Measurements from ENCODE around the gene CMSS1. TPM values are rescaled to one million over a fixed set of nuclear protein-coding genes. Genes with fewer than 3 reads are reported as not detected.
"Not testable (repeated sequence)": the region's sequence is repeated elsewhere in the genome, so short reads cannot be mapped to it uniquely, and the experiment has no call there.

CMSS1 gene
- total RNA-seq, 2 experiments from 2014 or later, result 95.6 to 97.2 TPM

DNA sequence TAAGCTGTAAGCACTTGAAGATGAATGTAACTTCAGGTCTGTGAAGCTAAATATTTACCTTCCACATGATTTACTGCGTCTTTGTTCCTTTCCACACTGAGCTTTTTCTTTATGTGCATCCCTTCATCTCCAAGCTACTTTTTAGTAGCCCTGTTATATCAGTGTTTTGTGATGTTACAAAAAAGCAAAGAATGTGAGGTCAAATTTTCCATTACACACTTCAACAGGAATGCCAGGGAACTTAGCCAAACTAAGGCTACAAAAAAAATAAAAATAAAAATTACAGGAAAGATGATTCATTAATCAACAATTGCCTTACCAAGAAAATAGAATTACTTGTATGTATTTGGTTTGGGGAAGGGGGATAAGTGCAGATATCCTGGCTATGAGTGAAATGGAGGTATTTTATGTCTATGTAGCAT is 223.7 kb downstream of the CMSS1 start:
- Mint-ChIP-seq H3K4me1 (ENCODE audit: low read depth) (peaks cover under 1% of the 10 kb centered on the region), H3K27me3 (no peaks in the 10 kb centered on the region), H3K9me3 (no peaks in the 10 kb centered on the region), H3K27ac (no peak overlapping the region), H3K4me3 (no peak overlapping the region), H3K36me3 (peaks cover 3% of the 10 kb centered on the region)
- POLR2A ChIA-PET, result no interaction called here
- CTCF ChIA-PET, result interaction anchor here (1.4 kb wide), 1 partner anchor 209 kb away, joined by 3 read pairs; no protein-coding TSS in a partner anchor
- DNase-seq, result no peak
- intact Hi-C loops (cut with micrococcal nuclease), result no loop called here

DNA sequence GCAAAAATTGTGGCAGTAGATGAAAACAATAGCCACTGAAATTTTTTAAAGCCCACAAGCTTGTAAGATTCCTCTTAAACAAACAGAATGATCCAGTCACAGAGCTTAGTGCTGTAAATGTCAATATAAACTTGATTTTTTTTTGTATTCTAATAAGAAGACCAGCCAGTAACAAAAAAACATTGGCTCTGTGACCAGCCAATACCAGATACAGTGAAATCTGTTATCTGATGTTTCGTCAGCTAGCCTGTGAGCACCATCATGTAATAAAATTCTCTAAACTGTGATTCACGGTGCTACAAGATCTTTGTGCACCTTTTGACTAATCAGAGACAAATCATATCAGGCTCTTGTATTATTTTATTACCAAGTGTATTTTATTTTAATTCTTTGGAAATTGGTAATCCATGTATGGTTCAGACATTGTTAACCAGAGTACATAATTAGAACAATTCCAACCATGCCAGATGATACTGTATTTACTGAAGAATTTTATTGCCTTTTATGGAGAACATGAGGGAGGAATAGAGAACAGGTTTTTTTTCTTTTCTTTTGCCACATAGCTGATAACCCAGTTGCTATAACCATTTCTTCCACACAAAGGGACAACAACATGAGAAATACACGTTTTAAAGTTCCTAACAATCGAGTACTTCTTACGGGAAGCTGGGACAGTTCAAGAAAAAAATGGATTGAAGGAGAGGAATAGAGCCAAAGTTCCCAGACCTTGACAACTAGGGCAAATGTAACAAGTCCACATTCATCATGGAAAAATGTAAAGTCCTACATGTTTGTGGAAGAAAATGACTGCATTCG is 224.7 kb downstream of the CMSS1 start:
- Mint-ChIP-seq H3K27ac (no peak overlapping the region), H3K9me3 (no peaks in the 10 kb centered on the region), H3K36me3 (peaks cover 3% of the 10 kb centered on the region), H3K27me3 (no peaks in the 10 kb centered on the region), H3K4me3 (no peak overlapping the region), H3K4me1 (ENCODE audit: low read depth) (peaks cover 4% of the 10 kb centered on the region)
- POLR2A ChIA-PET, result no interaction called here
- intact Hi-C loops (cut with micrococcal nuclease), result no loop called here
- CTCF ChIA-PET, result interaction anchor here (1.2 kb wide), 1 partner anchor 13 kb away, joined by 5 read pairs; no protein-coding TSS in a partner anchor
- DNase-seq, result no peak

DNA sequence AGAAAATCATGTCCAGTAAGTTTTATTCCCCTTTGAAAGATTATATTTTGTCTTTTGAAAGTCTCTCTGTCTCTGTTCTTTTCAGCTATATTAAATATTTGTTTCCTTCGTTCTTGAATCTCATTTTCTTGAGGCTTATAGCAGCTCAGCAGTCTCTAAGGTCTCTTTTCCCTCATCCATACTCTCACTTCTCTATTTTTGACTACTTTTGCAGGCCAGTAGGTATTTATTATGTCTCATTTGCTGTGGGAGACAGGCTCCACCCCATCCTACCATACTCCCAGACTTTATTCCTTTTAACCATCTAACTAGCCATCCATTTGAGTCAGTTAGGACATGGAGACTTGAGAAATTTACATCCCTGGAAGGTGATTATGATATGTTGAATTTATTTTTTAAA is 225.6 kb downstream of the CMSS1 start:
- ChIA-PET CTCF (interaction anchor here (1.2 kb wide), 1 partner anchor 14 kb away, joined by 5 read pairs; no protein-coding TSS in a partner anchor), POLR2A (no interaction called here)
- intact Hi-C loops (cut with micrococcal nuclease), result no loop called here

DNA sequence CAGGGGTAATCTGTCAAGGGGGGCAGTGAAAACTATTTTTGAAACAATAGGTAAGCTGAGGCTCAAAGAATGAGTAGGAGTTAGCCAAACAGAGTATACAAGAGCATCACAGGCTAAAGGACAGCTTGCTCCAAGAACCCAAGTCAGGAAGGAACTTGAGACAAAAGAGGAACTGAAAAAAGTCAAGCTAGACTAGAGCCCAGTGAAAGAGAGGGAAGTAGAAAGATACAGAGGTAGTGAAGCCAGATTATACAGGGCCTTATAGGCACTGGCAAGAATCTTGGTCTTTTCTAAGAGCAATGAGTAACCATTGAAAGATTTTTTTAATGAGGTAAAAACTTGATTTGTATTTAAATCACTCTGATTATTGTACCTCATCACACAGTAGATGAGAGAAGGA is 226.7 kb downstream of the CMSS1 start:
- Mint-ChIP-seq H3K36me3 (peaks cover 3% of the 10 kb centered on the region), H3K27me3 (no peaks in the 10 kb centered on the region), H3K4me3 (no peak overlapping the region), H3K4me1 (ENCODE audit: low read depth) (peaks cover 10% of the 10 kb centered on the region), H3K27ac (no peak overlapping the region), H3K9me3 (no peaks in the 10 kb centered on the region)
- intact Hi-C loops (cut with micrococcal nuclease), result no loop called here
- ChIA-PET POLR2A (no interaction called here), CTCF (interaction anchor here (1.0 to 1.2 kb wide), 2 partner anchors 210 to 213 kb away, joined by 3 to 5 read pairs; no protein-coding TSS in a partner anchor)
- DNase-seq, result no peak

More for the DNA sequence above, 225.6 kb downstream of the CMSS1 start:
- H3K9me3 Mint-ChIP-seq, result no peaks in the 10 kb centered on the region
- no peak overlapping the region for H3K27ac Mint-ChIP-seq
- H3K4me1 Mint-ChIP-seq (ENCODE audit: low read depth), result peaks cover 10% of the 10 kb centered on the region
- H3K27me3 Mint-ChIP-seq, result no peaks in the 10 kb centered on the region
- no peak for DNase-seq
- peaks cover 3% of the 10 kb centered on the region for H3K36me3 Mint-ChIP-seq
- no peak overlapping the region for H3K4me3 Mint-ChIP-seq

DNA sequence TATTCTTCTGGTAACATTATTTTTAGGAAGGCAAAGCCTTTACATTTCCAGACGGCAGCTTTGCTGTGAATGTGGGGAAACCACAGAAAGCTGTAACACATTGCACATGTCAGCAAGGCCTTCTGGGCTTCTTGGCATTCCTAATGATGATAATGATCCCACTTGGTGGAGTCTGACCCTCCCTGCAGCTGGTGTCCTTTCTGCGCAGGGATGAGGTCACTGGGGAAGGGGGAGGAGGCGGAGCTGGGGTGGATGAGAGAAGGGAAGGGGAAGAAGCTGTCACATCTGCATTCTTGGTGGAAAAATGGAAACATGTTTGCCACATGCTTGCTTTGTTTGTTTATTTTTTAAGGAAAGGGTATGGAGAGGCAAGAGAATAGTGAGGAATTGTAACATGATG is 228.0 kb downstream of the CMSS1 start:
- DNase-seq, result no peak
- peaks cover 10% of the 10 kb centered on the region for H3K4me1 Mint-ChIP-seq (ENCODE audit: low read depth)
- ChIA-PET POLR2A (no interaction called here), CTCF (no interaction called here)
- intact Hi-C loops (cut with micrococcal nuclease), result no loop called here
- no peak overlapping the region for H3K4me3 Mint-ChIP-seq
- no peaks in the 10 kb centered on the region for H3K36me3 Mint-ChIP-seq
- H3K27ac Mint-ChIP-seq, result no peak overlapping the region
- no peaks in the 10 kb centered on the region for H3K27me3 Mint-ChIP-seq
- H3K9me3 Mint-ChIP-seq, result no peaks in the 10 kb centered on the region

DNA sequence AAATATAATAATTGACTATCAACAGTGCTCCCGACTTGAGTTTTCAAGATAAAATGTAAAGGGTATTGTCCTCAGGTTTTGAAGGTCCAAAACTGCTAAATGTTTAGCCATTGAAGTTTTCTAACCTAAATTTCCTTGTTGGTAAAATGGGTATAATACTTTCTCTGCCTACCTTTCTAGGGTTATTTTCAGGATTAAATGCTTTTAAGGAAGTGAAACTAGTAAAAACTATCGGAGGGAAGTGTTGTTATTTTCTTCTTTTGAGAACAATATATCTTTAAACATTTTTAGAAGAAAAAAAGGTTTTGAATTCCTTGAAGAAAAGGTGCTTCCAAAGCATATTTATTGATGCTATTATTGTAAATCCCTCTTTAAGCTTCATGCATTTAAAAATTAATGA is 229.3 kb downstream of the CMSS1 start:
- no peak overlapping the region for H3K27ac Mint-ChIP-seq
- H3K4me1 Mint-ChIP-seq (ENCODE audit: low read depth), result peaks cover 10% of the 10 kb centered on the region
- no peak for DNase-seq
- intact Hi-C loops (cut with micrococcal nuclease), result loop anchor here (1.0 kb wide), 1 partner anchor 191 kb away; no protein-coding TSS in a partner anchor
- ChIA-PET POLR2A (interaction anchor here (1.2 to 1.7 kb wide), 2 partner anchors 17 to 223 kb away, joined by 4 to 5 read pairs; no protein-coding TSS in a partner anchor), CTCF (interaction anchor here (1.1 kb wide), 1 partner anchor 207 kb away, joined by 3 read pairs; no protein-coding TSS in a partner anchor)
- no peaks in the 10 kb centered on the region for H3K9me3 Mint-ChIP-seq
- H3K36me3 Mint-ChIP-seq, result no peaks in the 10 kb centered on the region
- no peaks in the 10 kb centered on the region for H3K27me3 Mint-ChIP-seq
- no peak overlapping the region for H3K4me3 Mint-ChIP-seq

DNA sequence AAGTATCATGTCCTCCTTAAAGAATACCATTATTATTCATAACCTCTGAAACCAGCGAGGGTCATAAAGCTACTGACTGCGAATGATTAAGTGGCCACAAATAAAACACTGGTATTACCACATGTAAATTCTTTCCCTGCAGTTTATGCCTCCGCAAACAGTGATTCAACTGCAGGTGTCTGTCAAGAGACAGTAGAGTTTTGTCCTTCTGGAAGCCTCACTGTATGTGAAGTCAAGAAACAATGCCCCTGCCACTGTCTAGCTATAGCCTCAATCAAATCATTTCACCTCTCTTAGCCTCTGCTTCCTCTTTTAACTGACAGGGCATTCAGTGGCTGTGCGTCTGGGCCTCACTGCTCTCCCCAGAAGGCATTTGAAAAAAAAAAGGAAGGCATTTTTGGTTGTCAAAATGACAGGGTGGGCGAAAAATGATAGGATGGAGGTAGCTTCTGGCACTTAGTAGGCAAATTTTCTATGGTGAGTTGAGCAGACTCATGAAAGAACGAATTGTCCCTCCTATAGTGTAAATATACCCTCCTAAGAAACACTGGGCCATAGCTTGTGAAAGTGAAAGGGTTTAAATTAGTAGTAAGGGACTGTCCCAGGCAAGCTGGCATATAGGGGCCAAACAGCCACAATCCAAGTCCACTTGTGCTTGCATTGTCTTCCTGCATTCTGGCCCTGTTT is 229.9 kb downstream of the CMSS1 start:
- Mint-ChIP-seq H3K9me3 (no peaks in the 10 kb centered on the region), H3K27me3 (no peaks in the 10 kb centered on the region), H3K4me3 (no peak overlapping the region), H3K27ac (no peak overlapping the region), H3K4me1 (ENCODE audit: low read depth) (peaks cover 10% of the 10 kb centered on the region), H3K36me3 (no peaks in the 10 kb centered on the region)
- intact Hi-C loops (cut with micrococcal nuclease), result loop anchor here (1.0 kb wide), 1 partner anchor 191 kb away; no protein-coding TSS in a partner anchor
- ChIA-PET CTCF (interaction anchor here (0.7 to 1.1 kb wide), 2 partner anchors 23 to 207 kb away, joined by 3 read pairs; no protein-coding TSS in a partner anchor), POLR2A (interaction anchor here (1.2 to 1.7 kb wide), 2 partner anchors 18 to 222 kb away, joined by 4 to 5 read pairs; no protein-coding TSS in a partner anchor)
- no peak for DNase-seq

DNA sequence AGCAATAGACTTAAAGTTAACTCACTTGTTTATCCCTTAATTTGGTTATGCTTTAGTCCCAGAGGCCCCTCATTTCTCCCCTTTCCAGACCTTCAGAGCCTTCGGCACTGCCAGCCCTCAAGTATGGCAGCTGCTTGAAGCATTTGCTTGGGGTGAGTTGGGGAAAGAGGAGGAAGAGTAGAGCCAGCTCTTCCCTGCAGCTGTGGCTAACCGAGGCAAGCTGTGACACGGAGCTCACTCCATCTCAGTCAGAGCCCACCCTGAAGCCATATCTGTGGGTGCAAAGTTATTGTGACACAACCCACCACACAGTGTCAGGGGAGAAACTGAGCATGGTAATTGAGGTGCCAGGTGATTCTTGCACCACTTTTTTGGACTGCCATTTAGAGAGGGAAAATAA is 230.6 kb downstream of the CMSS1 start:
- Mint-ChIP-seq H3K9me3 (no peaks in the 10 kb centered on the region), H3K4me3 (no peak overlapping the region), H3K27me3 (no peaks in the 10 kb centered on the region), H3K4me1 (ENCODE audit: low read depth) (peaks cover 10% of the 10 kb centered on the region), H3K36me3 (no peaks in the 10 kb centered on the region), H3K27ac (no peak overlapping the region)
- DNase-seq, result no peak
- ChIA-PET CTCF (interaction anchor here (0.7 kb wide), 1 partner anchor 23 kb away, joined by 3 read pairs; no protein-coding TSS in a partner anchor), POLR2A (interaction anchor here (1.7 kb wide), 1 partner anchor 221 kb away, joined by 5 read pairs; no protein-coding TSS in a partner anchor)
- intact Hi-C loops (cut with micrococcal nuclease), result no loop called here

DNA sequence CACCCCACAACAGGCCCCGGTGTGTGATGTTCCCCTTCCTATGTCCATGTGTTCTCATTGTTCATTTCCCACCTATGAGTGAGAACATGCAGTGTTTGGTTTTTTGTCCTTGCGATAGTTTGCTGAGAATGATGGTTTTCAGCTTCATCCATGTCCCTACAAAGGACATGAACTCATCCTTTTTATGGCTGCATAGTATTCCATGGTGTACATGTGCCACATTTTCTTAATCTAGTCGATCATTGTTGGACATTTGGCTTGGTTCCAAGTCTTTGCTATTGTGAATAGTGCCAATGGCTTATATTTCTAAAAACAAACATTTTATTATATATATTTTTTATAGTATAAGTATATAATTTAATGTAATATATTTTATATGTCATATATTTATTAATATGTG is 233.9 kb downstream of the CMSS1 start:
- intact Hi-C loops (cut with micrococcal nuclease); CTCF ChIA-PET; H3K36me3 Mint-ChIP-seq: not testable (repeated sequence)

DNA sequence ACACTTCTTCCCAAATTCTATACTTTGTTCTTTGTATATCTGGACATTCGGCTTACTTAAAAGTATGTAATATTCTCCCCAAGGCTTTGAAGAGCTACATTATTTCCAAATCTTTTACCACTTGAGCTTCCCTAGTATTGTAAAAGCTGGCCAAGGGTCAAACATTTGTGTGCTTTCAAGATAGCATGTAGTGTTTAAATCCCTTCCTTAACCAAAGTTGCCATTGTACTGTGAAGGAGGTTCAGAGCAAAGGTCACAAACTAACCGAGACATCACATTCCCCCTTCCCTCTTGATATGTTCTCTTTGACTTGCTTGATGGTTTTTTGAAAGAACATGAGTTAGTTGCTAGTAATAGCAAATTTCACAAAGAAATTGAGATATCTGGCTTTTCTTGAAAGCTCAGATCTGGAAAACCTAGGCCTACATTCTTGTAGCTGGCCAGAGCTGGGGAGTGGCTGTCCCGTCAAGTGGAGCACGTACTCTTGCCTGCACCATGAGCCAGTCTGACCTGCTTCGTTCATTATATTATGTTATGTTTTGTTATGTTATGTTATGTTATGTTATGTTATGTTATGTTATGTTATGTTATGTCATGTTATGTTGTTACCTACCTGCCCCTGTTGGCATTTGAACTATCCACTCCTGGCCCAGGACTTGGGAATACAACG is 236.4 kb downstream of the CMSS1 start:
- Mint-ChIP-seq H3K27me3 (no peaks in the 10 kb centered on the region), H3K4me1 (ENCODE audit: low read depth) (no peaks in the 10 kb centered on the region), H3K9me3 (no peaks in the 10 kb centered on the region), H3K4me3 (no peak overlapping the region), H3K27ac (no peak overlapping the region), H3K36me3 (no peaks in the 10 kb centered on the region)
- ChIA-PET CTCF (no interaction called here), POLR2A (no interaction called here)
- intact Hi-C loops (cut with micrococcal nuclease), result no loop called here
- no peak for DNase-seq

More for the DNA sequence above, 233.9 kb downstream of the CMSS1 start:
- H3K4me3 Mint-ChIP-seq; H3K4me1 Mint-ChIP-seq (ENCODE audit: low read depth); DNase-seq; H3K27me3 Mint-ChIP-seq; POLR2A ChIA-PET; H3K27ac Mint-ChIP-seq; H3K9me3 Mint-ChIP-seq: not testable (repeated sequence)

DNA sequence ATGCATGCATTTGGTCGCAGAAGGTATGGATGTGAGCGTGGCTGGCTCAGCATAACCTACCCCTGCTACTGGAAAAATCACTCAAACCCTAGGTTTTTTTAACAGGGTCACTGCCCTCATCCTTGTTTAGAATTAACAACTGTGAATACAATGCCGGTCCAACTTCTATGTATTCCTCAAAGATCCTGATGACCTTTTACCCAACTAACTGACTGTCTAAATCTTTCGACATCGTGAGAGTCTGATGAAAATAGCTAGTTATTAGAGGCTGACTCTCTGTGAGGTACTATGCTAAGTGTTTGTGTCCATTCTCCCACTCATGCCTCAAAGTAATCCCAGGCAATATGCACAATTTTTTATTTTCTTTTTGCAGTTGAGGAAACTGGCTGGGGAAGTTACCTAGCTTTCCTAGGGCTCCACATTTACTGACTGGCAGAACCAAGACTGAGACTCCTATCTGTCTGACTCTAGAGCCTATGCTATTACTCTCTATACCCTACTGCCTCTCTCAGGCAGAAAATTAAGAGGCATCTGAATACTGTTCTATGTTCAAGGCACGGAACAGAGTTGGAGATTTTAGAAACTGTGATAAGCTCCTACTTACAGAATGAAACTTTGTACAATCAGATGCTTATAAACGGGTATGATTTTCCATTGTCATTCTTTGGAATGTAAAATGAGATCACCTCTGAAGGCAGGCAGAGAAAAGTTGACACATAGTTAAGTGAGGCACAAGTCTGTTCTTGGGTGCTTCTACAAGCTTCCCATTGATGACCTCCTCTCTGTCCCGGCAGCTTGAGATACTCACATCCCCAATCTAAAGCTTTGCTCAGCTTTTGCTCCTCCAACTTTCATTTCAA is 240.3 kb downstream of the CMSS1 start:
- H3K4me1 Mint-ChIP-seq (ENCODE audit: low read depth), result peaks cover 2% of the 10 kb centered on the region
- H3K4me3 Mint-ChIP-seq, result no peak overlapping the region
- POLR2A ChIA-PET, result no interaction called here
- intact Hi-C loops (cut with micrococcal nuclease), result no loop called here
- no peak for DNase-seq
- H3K27me3 Mint-ChIP-seq, result no peaks in the 10 kb centered on the region
- CTCF ChIA-PET, result interaction anchor here (1.8 kb wide), 1 partner anchor 11 kb away, joined by 10 read pairs; no protein-coding TSS in a partner anchor
- H3K9me3 Mint-ChIP-seq, result no peaks in the 10 kb centered on the region
- H3K36me3 Mint-ChIP-seq, result peaks cover 2% of the 10 kb centered on the region
- H3K27ac Mint-ChIP-seq, result no peak overlapping the region
